ENCODE measurements around the gene OR2H2.

- no peak for TF ChIP-seq CTCF (IDR thresholded peaks at IDR 0.05)
- TF ChIP-seq POLR2AphosphoS5 (IDR thresholded peaks at IDR 0.05) = no peak
- no peak for TF ChIP-seq POLR2A (IDR thresholded peaks at IDR 0.05)
Measured at GRCh38 chr6:29559524-29560287, 25.2 kb upstream of the OR2H2 start, which contains the start of gene UBD.
